Sigmoid colon (tissue), 3 donors: ENCODE data around the gene UPF3A.

Experiments
- CTCF ChIP-seq, 4 experiments: fragments of 450-650 bp in 3 of 4; fragments of 200-600 bp in 1 of 4; IDR thresholded peaks; one replicate each; pipeline ENCODE4 v1.5.1; 2016 to 2019; ENCODE audit warnings: antibody characterized with exemption in 4 of 4, mild to moderate bottlenecking in 3 of 4, moderate library complexity in 2 of 4
- POLR2A ChIP-seq, 2 donors: fragments of 450-650 bp; IDR thresholded peaks; one replicate each; pipeline ENCODE4 v1.6.1; 2016; ENCODE audit warnings: antibody characterized with exemption in 2 of 2, mild to moderate bottlenecking in 2 of 2, moderate library complexity in 2 of 2

GRCh38 chr13:114330086-114330485 lies 48.7 kb downstream of the UPF3A start:
- TF ChIP-seq CTCF (IDR thresholded peaks at IDR 0.05) (no peak), POLR2A (IDR thresholded peaks at IDR 0.05) (no peak)
